ENCODE measurements around the gene SCFD2. TPM values are rescaled to one million over a fixed set of nuclear protein-coding genes. Genes with fewer than 3 reads are reported as not detected.

SCFD2 gene
- total and polyA plus RNA-seq, 9 donors, result 5.1 to 42.1 (median 13.5) TPM

- no peaks in the 10 kb centered on the region for H3K27me3 ChIP-seq
- WGBS, 3 donors, result 47 to 76% (median 60%) methylated on average over 2 of the region's 2 CpGs
- H3K27ac ChIP-seq, result no peak overlapping the region
- no peak for DNase-seq
- H3K36me3 ChIP-seq, result no peaks in the 10 kb centered on the region
- H3K4me3 ChIP-seq, result no peak overlapping the region
- TF ChIP-seq CTCF (IDR thresholded peaks at IDR 0.05), result no peak
- TF ChIP-seq POLR2A (IDR thresholded peaks at IDR 0.05), result no peak
- TF ChIP-seq EP300 (IDR thresholded peaks at IDR 0.05), result no peak
- peaks cover 1% of the 10 kb centered on the region for H3K4me1 ChIP-seq (ENCODE audit: insufficient read depth)
- intact Hi-C loops (cut with DNase I), result no loop called here
- no peaks in the 10 kb centered on the region for H3K9me3 ChIP-seq
Measured at GRCh38 chr4:53113431-53114225, 252.2 kb downstream of the SCFD2 start.

- DNase-seq, result no peak
- Histone ChIP-seq H3K27ac (no peak overlapping the region), H3K4me3 (no peak overlapping the region), H3K27me3 (no peaks in the 10 kb centered on the region), H3K36me3 (no peaks in the 10 kb centered on the region), H3K9me3 (no peaks in the 10 kb centered on the region), H3K4me1 (ENCODE audit: insufficient read depth) (peaks cover 3% of the 10 kb centered on the region)
- intact Hi-C loops (cut with DNase I), result no loop called here
- no peak for TF ChIP-seq POLR2A (IDR thresholded peaks at IDR 0.05)
- TF ChIP-seq EP300 (IDR thresholded peaks at IDR 0.05), result no peak
- no peak for TF ChIP-seq CTCF (IDR thresholded peaks at IDR 0.05)
- 86 to 88% (median 86%) methylated on average over 6 of the region's 6 CpGs for WGBS, 3 donors
Measured at GRCh38 chr4:53105313-53105712, 260.5 kb downstream of the SCFD2 start.

DNA sequence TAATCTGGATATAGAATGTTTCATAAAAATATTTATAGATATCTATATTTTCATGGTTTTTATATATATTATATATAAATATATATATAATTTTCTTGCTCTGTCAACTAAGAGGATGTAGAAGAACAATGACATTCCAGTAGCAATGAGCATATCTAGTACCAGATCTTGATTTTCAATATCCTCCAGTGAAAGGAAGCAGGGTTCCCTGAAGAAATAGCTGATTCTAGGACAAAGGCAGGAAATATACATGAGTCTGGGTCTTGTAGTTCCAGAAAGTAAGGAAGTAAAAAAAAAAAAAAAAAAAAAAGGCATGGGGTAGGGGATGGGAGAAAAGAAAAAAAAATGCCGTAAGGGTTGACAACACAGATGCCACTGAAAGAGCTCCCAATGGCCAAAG is 262.4 kb downstream of the SCFD2 start:
- H3K4me3 ChIP-seq, result no peak overlapping the region

DNA sequence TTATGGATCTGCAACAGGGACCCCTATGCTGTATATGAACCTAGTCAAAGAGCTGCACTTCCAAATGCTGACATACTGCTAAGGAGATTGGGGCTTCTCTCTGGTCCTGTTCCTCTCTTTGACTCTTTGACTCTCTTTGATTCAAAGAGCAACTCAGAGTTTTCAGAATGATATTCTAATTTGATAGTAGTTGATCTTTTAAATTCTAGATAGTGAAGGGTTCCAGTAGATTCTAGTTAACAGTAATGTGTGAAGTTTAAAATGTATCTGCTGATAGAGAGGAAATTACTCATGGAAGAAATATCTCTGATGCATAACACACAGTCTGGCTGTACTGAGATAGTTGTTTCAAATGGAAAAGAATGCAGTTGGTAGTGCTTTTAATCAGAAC is 264.7 kb downstream of the SCFD2 start:
- H3K9me3 ChIP-seq, result no peaks in the 10 kb centered on the region
- H3K4me1 ChIP-seq (ENCODE audit: insufficient read depth), result peaks cover 4% of the 10 kb centered on the region
- DNase-seq, result no peak
- no peak overlapping the region for H3K4me3 ChIP-seq
- no peak overlapping the region for H3K27ac ChIP-seq
- no peaks in the 10 kb centered on the region for H3K36me3 ChIP-seq
- intact Hi-C loops (cut with DNase I), result no loop called here
- H3K27me3 ChIP-seq, result no peaks in the 10 kb centered on the region
- TF ChIP-seq CTCF (IDR thresholded peaks at IDR 0.05) (no peak), POLR2A (IDR thresholded peaks at IDR 0.05) (no peak), EP300 (IDR thresholded peaks at IDR 0.05) (no peak)

More for the DNA sequence above, 262.4 kb downstream of the SCFD2 start:
- no peak for DNase-seq
- 91 to 94% (median 92%) methylated on average over 1 of the region's 1 CpG for WGBS, 3 donors
- TF ChIP-seq POLR2A (IDR thresholded peaks at IDR 0.05) (no peak), EP300 (IDR thresholded peaks at IDR 0.05) (no peak), CTCF (IDR thresholded peaks at IDR 0.05) (no peak)
- H3K27ac ChIP-seq, result no peak overlapping the region
- peaks cover 4% of the 10 kb centered on the region for H3K4me1 ChIP-seq (ENCODE audit: insufficient read depth)
- no peaks in the 10 kb centered on the region for H3K27me3 ChIP-seq
- no peaks in the 10 kb centered on the region for H3K36me3 ChIP-seq
- intact Hi-C loops (cut with DNase I), result no loop called here
- H3K9me3 ChIP-seq, result no peaks in the 10 kb centered on the region

All from ovary (tissue), 9 donors.